SK-N-MC (cell line): ENCODE results near the gene PLAC9.
"Not testable (repeated sequence)": the region's sequence is repeated elsewhere in the genome, so short reads cannot be mapped to it uniquely, and the experiment has no call there.

Source experiments
- DNase-seq: peaks from one replicate; pipeline ENCODE4 v3.0.0-alpha.2; 2011; ENCODE audit warnings: low read depth, low spot score
- H3K27ac ChIP-seq: fragments of 200-600 bp; sonication (generic); 2 replicates; pipeline ENCODE4 v1.5.1; 2016; ENCODE audit warnings: mixed run types
- H3K36me3 ChIP-seq: fragments of 200-600 bp; sonication (generic); 2 replicates; pipeline ENCODE4 v1.6.1; 2017; ENCODE audit warnings: antibody characterized with exemption, low read length, mixed read lengths; ENCODE audit not compliant: insufficient read depth
- H3K4me3 ChIP-seq: fragments of 200-600 bp; sonication (generic); 2 replicates; pipeline ENCODE4 v1.5.1; 2016
- H3K9ac ChIP-seq: fragments of 200-600 bp; sonication (generic); 2 replicates; pipeline ENCODE4 v1.8.0; 2017; ENCODE audit warnings: mixed run types, mixed read lengths; ENCODE audit not compliant: insufficient read length
- H3K9me3 ChIP-seq: fragments of 200-600 bp; sonication (generic); 2 replicates; pipeline ENCODE4 v1.6.1; 2017; ENCODE audit warnings: low read depth, mild to moderate bottlenecking, antibody characterized with exemption, low read length, moderate library complexity, mixed read lengths
- EZH2 ChIP-seq: fragments of 200-600 bp; sonication (generic); IDR thresholded peaks from one replicate; pipeline ENCODE4 v1.6.1; 2017; ENCODE audit warnings: antibody characterized with exemption
- FOXP2 ChIP-seq: optimal IDR thresholded peaks from 2 replicates; pipeline ENCODE3; 2011; ENCODE audit warnings: mild to moderate bottlenecking, moderate library complexity; ENCODE audit not compliant: insufficient read depth; ENCODE audit errors: extremely low read length, control extremely low read depth
- POLR2AphosphoS5 ChIP-seq: IDR thresholded peaks from 2 replicates; pipeline ENCODE4 v1.6.1; 2012; ENCODE audit warnings: mild to moderate bottlenecking, low read depth, low read length, borderline replicate concordance

PLAC9 gene

GRCh38 chr10:80145406-80146308, 13.1 kb downstream of the PLAC9 start:
- not testable (repeated sequence) for H3K27ac ChIP-seq, H3K9ac ChIP-seq, H3K4me3 ChIP-seq, DNase-seq, H3K36me3 ChIP-seq, H3K9me3 ChIP-seq
- TF ChIP-seq POLR2AphosphoS5, result 0 out of 2 replicates have a peak, but pooled peaks have one; percentile 23

GRCh38 chr10:80146918-80147317, 14.4 kb downstream of the PLAC9 start:
- no peak for DNase-seq
- Histone ChIP-seq H3K9ac (no peak overlapping the region), H3K36me3 (no peaks in the 10 kb centered on the region), H3K27ac (no peak overlapping the region), H3K9me3 (no peaks in the 10 kb centered on the region), H3K4me3 (no peak overlapping the region)
- TF ChIP-seq FOXP2 (no peak), EZH2 (no peak), POLR2AphosphoS5 (no peak)

- H3K9ac ChIP-seq, result no peak overlapping the region
- no peak for TF ChIP-seq EZH2
- no peak for TF ChIP-seq POLR2AphosphoS5
- TF ChIP-seq FOXP2, result no peak
- no peak for DNase-seq
- H3K36me3 ChIP-seq, result no peaks in the 10 kb centered on the region
- H3K9me3 ChIP-seq, result no peaks in the 10 kb centered on the region
- no peak overlapping the region for H3K27ac ChIP-seq
- H3K4me3 ChIP-seq, result no peak overlapping the region
These were observed 15.8 kb downstream of the PLAC9 start for GRCh38 chr10:80148166-80148805.

GRCh38 chr10:80149123-80149522, 16.6 kb downstream of the PLAC9 start:
- Histone ChIP-seq H3K9me3 (no peaks in the 10 kb centered on the region), H3K4me3 (no peak overlapping the region), H3K27ac (no peak overlapping the region), H3K36me3 (peaks cover 3% of the 10 kb centered on the region; the same call in 1 of the 2 replicates), H3K9ac (no peak overlapping the region)
- DNase-seq, result no peak
- no peak for TF ChIP-seq EZH2
- no peak for TF ChIP-seq POLR2AphosphoS5
- TF ChIP-seq FOXP2, result no peak

- no peak for TF ChIP-seq POLR2AphosphoS5
- no peak for TF ChIP-seq FOXP2
- TF ChIP-seq EZH2, result no peak
- Histone ChIP-seq H3K9me3 (no peaks in the 10 kb centered on the region), H3K27ac (no peak overlapping the region), H3K36me3 (peaks cover 9% of the 10 kb centered on the region; the same call in 1 of the 2 replicates), H3K9ac (no peak overlapping the region), H3K4me3 (no peak overlapping the region)
- no peak for DNase-seq
These were observed 17.6 kb downstream of the PLAC9 start for GRCh38 chr10:80150172-80150571.

GRCh38 chr10:80152820-80153219, 20.3 kb downstream of the PLAC9 start:
- no peak for DNase-seq
- no peak overlapping the region for H3K27ac ChIP-seq
- H3K36me3 ChIP-seq, result peaks cover 21% of the 10 kb centered on the region
- TF ChIP-seq POLR2AphosphoS5 (no peak), EZH2 (no peak), FOXP2 (no peak)
- no peak overlapping the region for H3K9ac ChIP-seq
- H3K9me3 ChIP-seq, result no peaks in the 10 kb centered on the region
- no peak overlapping the region for H3K4me3 ChIP-seq

- no peak for TF ChIP-seq FOXP2
- no peak for TF ChIP-seq POLR2AphosphoS5
- TF ChIP-seq EZH2, result no peak
- no peak overlapping the region for H3K27ac ChIP-seq
- no peaks in the 10 kb centered on the region for H3K9me3 ChIP-seq
- peaks cover 22% of the 10 kb centered on the region for H3K36me3 ChIP-seq
- no peak overlapping the region for H3K9ac ChIP-seq
- H3K4me3 ChIP-seq, result no peak overlapping the region
- no peak for DNase-seq
These were observed 20.9 kb downstream of the PLAC9 start for GRCh38 chr10:80153460-80153859.

GRCh38 chr10:80154626-80154977, 22.1 kb downstream of the PLAC9 start:
- H3K9ac ChIP-seq, result no peak overlapping the region
- no peak overlapping the region for H3K4me3 ChIP-seq
- TF ChIP-seq EZH2 (no peak), POLR2AphosphoS5 (no peak), FOXP2 (no peak)
- no peak for DNase-seq
- H3K36me3 ChIP-seq, result peaks cover 22% of the 10 kb centered on the region
- H3K9me3 ChIP-seq, result no peaks in the 10 kb centered on the region
- no peak overlapping the region for H3K27ac ChIP-seq
